HCT116 (cell line): ENCODE results near the gene LRRFIP2. TPM values are rescaled to one million over a fixed set of nuclear protein-coding genes. Genes with fewer than 3 reads are reported as not detected.

Experiments
- ATAC-seq: fragments of 200-7000 bp; cut with Tn5 transposase; 2 replicates; pipeline ENCODE4 v1.9.1; 2020; ENCODE audit warnings: mild to moderate bottlenecking, moderate library complexity
- BruUV-seq: library from RNA; stranded (reverse); fragments of 400-500 nt; replicated peaks from 2 replicates; lab custom pipeline; 2021; lab: Mats Ljungman, UMichigan
- CTCF ChIA-PET: fragments of 300-600 bp; sonication (Branson Sonifier 250); formaldehyde crosslinking; loops from one replicate; lab custom pipeline; 2021; ENCODE audit warnings: antibody characterized with exemption; lab: Charles Lee
- POLR2A ChIA-PET: fragments of 300-600, 350-600 bp; sonication (Branson Sonifier 250); formaldehyde crosslinking; loops from one replicate; lab custom pipeline; 2021; ENCODE audit warnings: antibody characterized with exemption; lab: Charles Lee
- RAD21 ChIA-PET, 2 experiments: fragments of 300-600 bp; sonication (Branson Sonifier 250); formaldehyde crosslinking; loops; one replicate each; lab custom pipeline; 2023; ENCODE audit warnings: low total read pairs in 2 of 2; ENCODE audit not compliant: uncharacterized antibody in 2 of 2, unreplicated experiment in 2 of 2, low non-redundant PET in 1 of 2; lab: Charles Lee
- DNase-seq: peaks from one replicate; pipeline ENCODE4 v3.0.0-alpha.2; 2010; ENCODE audit warnings: low read depth, low spot score
- H2AFZ ChIP-seq: fragments of 200-600 bp; shearing (Covaris generic), sonication (generic); 2 replicates; pipeline ENCODE4 v1.6.1; 2017; ENCODE audit warnings: low read depth, mixed run types, mixed read lengths, antibody characterized with exemption, low read length; ENCODE audit not compliant: poor library complexity, severe bottlenecking
- H3K27ac ChIP-seq: 2 replicates; pipeline ENCODE4 v1.5.1; 2012; ENCODE audit warnings: low read depth, low read length
- H3K27me3 ChIP-seq: fragments of 200-600 bp; sonication (generic); 2 replicates; pipeline ENCODE4 v1.6.1; 2016; ENCODE audit warnings: mixed run types, low read length, mixed read lengths; ENCODE audit not compliant: insufficient read depth
- H3K36me3 ChIP-seq, 2 experiments: fragments of 200-500 bp in 1 of 2; fragments of 200-600 bp in 1 of 2; sonication (Bioruptor generic) in 1 of 2; sonication (generic) in 1 of 2; 2 replicates each; pipeline versions ENCODE4 v1.5.1 to v1.6.1; 2014 to 2016; ENCODE audit warnings: low read length in 2 of 2, inconsistent platforms in 1 of 2, mixed read lengths in 1 of 2, mixed run types in 1 of 2; ENCODE audit not compliant: insufficient read depth in 2 of 2, control insufficient read depth in 1 of 2
- H3K4me1 ChIP-seq, 2 experiments: fragments of 200-600 bp in 1 of 2; sonication (generic) in 1 of 2; 2 replicates each; pipeline versions ENCODE4 v1.5.1 to v1.6.1; 2012 to 2017; ENCODE audit warnings: low read length in 2 of 2, inconsistent platforms in 1 of 2, mild to moderate bottlenecking in 1 of 2, mixed read lengths in 1 of 2, mixed run types in 1 of 2, moderate library complexity in 1 of 2; ENCODE audit not compliant: insufficient read depth in 2 of 2, control insufficient read depth in 1 of 2
- H3K4me2 ChIP-seq: fragments of 200-600 bp; sonication (generic); 2 replicates; pipeline ENCODE4 v1.6.1; 2017; ENCODE audit warnings: mixed run types, low read length, mixed read lengths
- H3K4me3 ChIP-seq, 2 experiments: fragments of 200-600 bp in 1 of 2; sonication (generic) in 1 of 2; replicated peaks in 1 of 2; 2 replicates each; pipeline ENCODE4 v1.5.1; 2011 to 2016; ENCODE audit warnings: low read length in 2 of 2, control low read depth in 1 of 2, low read depth in 1 of 2, mild to moderate bottlenecking in 1 of 2, mixed read lengths in 1 of 2, mixed run types in 1 of 2
- H3K79me2 ChIP-seq: fragments of 200-600 bp; sonication (generic); 2 replicates; pipeline ENCODE4 v1.6.1; 2017; ENCODE audit warnings: mild to moderate bottlenecking, mixed run types, low read length, moderate library complexity, mixed read lengths; ENCODE audit not compliant: insufficient read depth
- H3K9ac ChIP-seq: fragments of 200-600 bp; sonication (generic); 2 replicates; pipeline ENCODE4 v1.6.1; 2016; ENCODE audit warnings: low read length, mixed read lengths
- H3K9me2 ChIP-seq: fragments of 200-600 bp; sonication (generic), shearing (Covaris generic); 2 replicates; pipeline ENCODE4 v1.6.1; 2017; ENCODE audit warnings: mixed run types, mild to moderate bottlenecking, moderate library complexity; ENCODE audit not compliant: insufficient read depth
- H3K9me3 ChIP-seq, 2 experiments: fragments of 200-500 bp in 1 of 2; fragments of 200-600 bp in 1 of 2; sonication (Bioruptor generic) in 1 of 2; sonication (generic) in 1 of 2; 2 replicates each; pipeline ENCODE4 v1.6.1; 2014 to 2017; ENCODE audit warnings: low read length in 2 of 2, mixed read lengths in 2 of 2, inconsistent platforms in 1 of 2, low read depth in 1 of 2, mild to moderate bottlenecking in 1 of 2, mixed run types in 1 of 2, moderate library complexity in 1 of 2; ENCODE audit not compliant: control insufficient read depth in 1 of 2, insufficient read depth in 1 of 2
- H4K20me1 ChIP-seq: fragments of 200-600 bp; sonication (generic), shearing (Covaris generic); 2 replicates; pipeline ENCODE4 v1.6.1; 2017; ENCODE audit warnings: mixed run types, mild to moderate bottlenecking, moderate library complexity; ENCODE audit not compliant: insufficient read depth
- ATF3 ChIP-seq: IDR thresholded peaks from 2 replicates; pipeline ENCODE4 v1.6.1; 2012
- CEBPB ChIP-seq: IDR thresholded peaks from 2 replicates; pipeline ENCODE4 v1.6.1; 2012; ENCODE audit warnings: low read depth
- ELF1 ChIP-seq: IDR thresholded peaks from 2 replicates; pipeline ENCODE4 v1.6.1; 2012; ENCODE audit warnings: low read depth, borderline replicate concordance
- EZH2 ChIP-seq: fragments of 200-600 bp; sonication (generic); IDR thresholded peaks from 2 replicates; pipeline ENCODE4 v1.6.1; 2017; ENCODE audit warnings: antibody characterized with exemption, mixed run types
- EZH2phosphoT487 ChIP-seq: fragments of 200-600 bp; IDR thresholded peaks from 2 replicates; pipeline ENCODE4 v1.6.1; 2018; ENCODE audit warnings: antibody characterized with exemption, borderline replicate concordance
- JUND ChIP-seq: IDR thresholded peaks from 2 replicates; pipeline ENCODE4 v1.6.1; 2012
- MAX ChIP-seq: IDR thresholded peaks from 2 replicates; pipeline ENCODE4 v1.6.1; 2012
- POLR2AphosphoS5 ChIP-seq: IDR thresholded peaks from 2 replicates; pipeline ENCODE4 v1.6.1; 2011; ENCODE audit warnings: mild to moderate bottlenecking, low read depth, low read length, moderate library complexity
- RAD21 ChIP-seq: IDR thresholded peaks from 2 replicates; pipeline ENCODE4 v1.6.1; 2012; ENCODE audit warnings: low read depth, mild to moderate bottlenecking
- REST ChIP-seq: IDR thresholded peaks from 2 replicates; pipeline ENCODE4 v1.6.1; 2012; ENCODE audit warnings: low read depth
- SIN3A ChIP-seq: IDR thresholded peaks from 2 replicates; pipeline ENCODE4 v1.6.1; 2012; ENCODE audit warnings: low read depth
- SP1 ChIP-seq: IDR thresholded peaks from 2 replicates; pipeline ENCODE4 v1.6.1; 2012; ENCODE audit warnings: low read depth
- SRF ChIP-seq: IDR thresholded peaks from 2 replicates; pipeline ENCODE4 v1.6.1; 2012; ENCODE audit warnings: low read depth
- YY1 ChIP-seq: IDR thresholded peaks from 2 replicates; pipeline ENCODE4 v1.6.1; 2011; ENCODE audit warnings: low read length, low read depth, moderate library complexity, mild to moderate bottlenecking; ENCODE audit not compliant: insufficient replicate concordance; ENCODE audit errors: extremely low read depth
- ZBTB33 ChIP-seq: IDR thresholded peaks from 2 replicates; pipeline ENCODE4 v1.6.1; 2011; ENCODE audit warnings: mild to moderate bottlenecking, low read length, moderate library complexity; ENCODE audit not compliant: insufficient replicate concordance; ENCODE audit errors: extremely low read depth
- ZFX ChIP-seq: fragments of 450-650 bp; IDR thresholded peaks from 2 replicates; pipeline ENCODE4 v1.6.1; 2017
- intact Hi-C: fragments of 100-400 bp; cut with micrococcal nuclease; formaldehyde crosslinking; loops from 2 replicates; pipeline ENCODE4 v1.10.0; 2022
- total RNA-seq: library from RNA; stranded (reverse); gene quantifications from one replicate; pipeline ENCODE4 v1.2.1, GENCODE V29; 2021; ENCODE audit not compliant: unreplicated experiment

The LRRFIP2 gene
- total RNA-seq, 1 experiment from 2014 or later: 27.0 TPM

GRCh38 chr3:37190667-37191066 lies 16.3 kb upstream of the LRRFIP2 start:
- Histone ChIP-seq H3K4me3 (no peak overlapping the region), H3K4me1 (no peaks in the 10 kb centered on the region), H3K9ac (no peak overlapping the region), H3K79me2 (no peaks in the 10 kb centered on the region), H3K36me3 (no peaks in the 10 kb centered on the region), H3K27me3 (no peaks in the 10 kb centered on the region), H3K27ac (no peak overlapping the region), H3K9me3 (no peaks in the 10 kb centered on the region), H3K4me2 (no peak overlapping the region), H2AFZ (no peak overlapping the region), H4K20me1 (no peaks in the 10 kb centered on the region), H3K9me2 (no peaks in the 10 kb centered on the region)
- ChIA-PET POLR2A (no interaction called here), CTCF (no interaction called here), RAD21 (no interaction called here)
- ATAC-seq (no peak), DNase-seq (no peak)
- BruUV-seq: no TSS peak
- TF ChIP-seq SIN3A: no peak
- no peak for TF ChIP-seq POLR2AphosphoS5
- intact Hi-C loops: no loop called here

- POLR2A ChIA-PET: no interaction called here
- TF ChIP-seq EZH2 (no peak), SIN3A (no peak), RAD21 (no peak), ELF1 (no peak), ZFX (no peak), JUND (no peak), ATF3 (no peak), EZH2phosphoT487 (no peak), REST (no peak), CEBPB (no peak), ZBTB33 (no peak), MAX (no peak), SRF (no peak), SP1 (no peak), POLR2AphosphoS5 (no peak), YY1 (no peak)
Observed at GRCh38 chr3:37189109-37189508, 14.7 kb upstream of the LRRFIP2 start.

More at GRCh38 chr3:37189109-37189508, 14.7 kb upstream of the LRRFIP2 start:
- Histone ChIP-seq H4K20me1 (no peaks in the 10 kb centered on the region), H3K4me1 (peaks cover 0 to 3% of the 10 kb centered on the region in 2 experiments; a peak in 2 of 4 replicates), H3K9ac (no peak overlapping the region), H3K9me2 (no peaks in the 10 kb centered on the region), H2AFZ (no peak overlapping the region), H3K27me3 (no peaks in the 10 kb centered on the region), H3K36me3 (no peaks in the 10 kb centered on the region), H3K4me2 (no peak overlapping the region), H3K9me3 (no peaks in the 10 kb centered on the region), H3K27ac (no peak overlapping the region), H3K79me2 (no peaks in the 10 kb centered on the region), H3K4me3 (no peak overlapping the region)
- ChIA-PET CTCF (no interaction called here), RAD21 (no interaction called here)
- no peak for ATAC-seq
- no peak for DNase-seq
- intact Hi-C loops: no loop called here
- no TSS peak for BruUV-seq
